HepG2 (cell line): ENCODE results near the gene ACSF3. TPM values are rescaled to one million over a fixed set of nuclear protein-coding genes. Genes with fewer than 3 reads are reported as not detected.
A peak's percentile ranks its signal among the peaks of the same experiment; 100 is the strongest.

ENCODE experiments used
- JUNB ChIP-seq: sonication (generic); formaldehyde crosslinking; IDR thresholded peaks from 2 replicates; pipeline ENCODE4 v1.8.0; 2022; ENCODE audit warnings: missing genetic modification reagents, mild to moderate bottlenecking, borderline replicate concordance
- NCOA2 ChIP-seq: sonication (generic); formaldehyde crosslinking; IDR thresholded peaks from 2 replicates; pipeline ENCODE4 v1.8.0; 2022; ENCODE audit warnings: inconsistent platforms
- NFE2L2 ChIP-seq: fragments of 150-350 bp; IDR thresholded peaks from 2 replicates; pipeline ENCODE4 v1.6.1; 2014; ENCODE audit warnings: low read length
- NFYB ChIP-seq: sonication (generic); formaldehyde crosslinking; IDR thresholded peaks from 2 replicates; pipeline ENCODE4 v1.4.0; 2020; ENCODE audit warnings: missing genetic modification reagents
- NRL ChIP-seq: sonication (generic); formaldehyde crosslinking; IDR thresholded peaks from 2 replicates; pipeline ENCODE4 v1.5.0; 2020; ENCODE audit warnings: missing genetic modification reagents, mild to moderate bottlenecking, moderate library complexity, borderline replicate concordance
- PLRG1 ChIP-seq: fragments of 450-650 bp; conservative IDR thresholded peaks from 2 replicates; pipeline ENCODE4 v1.6.1; 2016
- SMARCC2 ChIP-seq: fragments of 450-650 bp; IDR thresholded peaks from 2 replicates; pipeline ENCODE4 v1.6.1; 2017; ENCODE audit warnings: antibody characterized with exemption, mild to moderate bottlenecking
- SMYD3 ChIP-seq: sonication (generic); formaldehyde crosslinking; IDR thresholded peaks from 2 replicates; pipeline ENCODE4 v1.8.1; 2023; ENCODE audit warnings: mild to moderate bottlenecking, missing genetic modification reagents
- SOX5 ChIP-seq: IDR thresholded peaks from 2 replicates; pipeline ENCODE4 v1.6.1; 2016; ENCODE audit warnings: borderline replicate concordance
- ZBTB38 ChIP-seq: sonication (generic); formaldehyde crosslinking; IDR thresholded peaks from 2 replicates; pipeline ENCODE4 v1.5.1; 2020; ENCODE audit warnings: mild to moderate bottlenecking, missing genetic modification reagents
- ZNF12 ChIP-seq: sonication (generic); formaldehyde crosslinking; IDR thresholded peaks from 2 replicates; pipeline ENCODE4 v1.5.0; 2020; ENCODE audit warnings: missing genetic modification reagents
- ZNF569 ChIP-seq: sonication (generic); formaldehyde crosslinking; IDR thresholded peaks from 2 replicates; pipeline ENCODE4 v1.5.0; 2020; ENCODE audit warnings: mild to moderate bottlenecking, missing genetic modification reagents, moderate library complexity, borderline replicate concordance
- ZNF747 ChIP-seq: sonication (generic); formaldehyde crosslinking; IDR thresholded peaks from 2 replicates; pipeline ENCODE4 v1.8.1; 2023; ENCODE audit warnings: missing genetic modification reagents, mild to moderate bottlenecking, borderline replicate concordance
- polyA plus RNA-seq, 8 experiments: library from polyadenylated mRNA; depleted of rRNA in 3 of 8; stranded (reverse) in 7 of 8; unstranded in 1 of 8; fragments of >200 nt; fragmentation: Illumina TruSeq in 4 of 8; extraction: Trizol in 4 of 8; gene quantifications; 2 replicates each; pipeline versions ENCODE4 v1.2.1 to v1.2.3, GENCODE V29; 2011 to 2016; ENCODE audit warnings: low read depth in 4 of 8, missing spikeins in 1 of 8, mixed read lengths in 1 of 8; ENCODE audit not compliant: insufficient read depth in 1 of 8
- total RNA-seq, 5 experiments: library from RNA; depleted of rRNA; stranded (reverse); fragments of >200 nt; fragmentation: Illumina TruSeq; extraction: Trizol; gene quantifications; 2 replicates each; pipeline ENCODE4 v1.2.3, GENCODE V29; 2016; ENCODE audit warnings: low read depth in 1 of 5
- TF ChIP-seq, protein P1 (sequence below): sonication (generic); formaldehyde crosslinking; IDR thresholded peaks from 2 replicates; pipeline ENCODE4 v1.9.0; 2021; ENCODE audit warnings: missing genetic modification reagents, borderline replicate concordance
- TF ChIP-seq, protein P2 (sequence below), 2 experiments: sonication (generic) in 1 of 2; formaldehyde crosslinking in 1 of 2; IDR thresholded peaks; 2 replicates each; pipeline versions ENCODE4 v1.6.1 to v1.9.0; 2014 to 2022; ENCODE audit warnings: antibody characterized with exemption in 1 of 2, borderline replicate concordance in 1 of 2, inconsistent platforms in 1 of 2, low read depth in 1 of 2, missing genetic modification reagents in 1 of 2
- TF ChIP-seq, protein P3 (sequence below): sonication (generic); formaldehyde crosslinking; IDR thresholded peaks from 2 replicates; pipeline ENCODE4 v1.8.1; 2023; ENCODE audit warnings: mild to moderate bottlenecking, missing genetic modification reagents
- TF ChIP-seq, protein P4 (sequence below): sonication (generic); formaldehyde crosslinking; IDR thresholded peaks from 2 replicates; pipeline ENCODE4 v1.5.0; 2020; ENCODE audit warnings: missing genetic modification reagents

The ACSF3 gene
- total and polyA plus RNA-seq, 2 of the 13 experiments (the other 11 are each of a cell fraction or from before 2014, with no cell fraction given): 14.9 to 30.6 TPM

DNA sequence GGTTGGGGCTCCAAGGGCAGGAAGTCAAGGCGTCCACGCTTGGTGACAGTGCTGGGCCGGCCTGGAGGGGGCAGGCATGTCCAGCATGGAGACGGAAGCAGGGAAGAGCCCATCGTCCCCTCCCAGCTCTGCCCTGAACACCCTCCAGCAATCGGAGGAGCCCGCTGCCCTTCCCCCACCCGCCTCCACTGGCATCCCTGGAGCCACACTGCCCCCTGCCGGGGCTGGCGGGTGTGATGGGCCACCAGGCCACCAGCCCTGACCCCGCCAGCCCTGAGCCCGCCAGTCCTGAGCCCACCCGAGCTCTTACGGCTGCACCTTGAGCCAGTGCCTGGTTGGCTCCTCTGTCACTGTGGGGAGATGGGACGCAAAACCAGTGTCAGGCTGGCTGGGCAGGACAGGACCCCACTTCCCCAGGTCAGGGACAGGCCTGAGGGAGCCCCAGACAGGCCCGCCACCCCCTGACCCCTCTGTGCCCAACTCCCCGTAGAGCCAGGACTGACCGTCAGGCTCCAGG lies 73.8 kb downstream of the ACSF3 start (continued):
- TF ChIP-seq SOX5 (CRISPR knock-in tag) (peak; percentile 70), NRL (CRISPR knock-in tag) (peak; percentile 49; the same call in 1 of the 2 replicates), NCOA2 (CRISPR knock-in tag) (peak; percentile 48), SMYD3 (CRISPR knock-in tag) (no peak), ZNF747 (peak; percentile 78), NFYB (no peak), NFE2L2 (no peak), ZBTB38 (CRISPR knock-in tag) (peak; percentile 94), ZNF12 (CRISPR knock-in tag) (no peak), JUNB (CRISPR knock-in tag) (no peak), PLRG1 (no peak), SMARCC2 (no peak), ZNF569 (CRISPR knock-in tag) (no peak)
- TF ChIP-seq, protein P1, sequence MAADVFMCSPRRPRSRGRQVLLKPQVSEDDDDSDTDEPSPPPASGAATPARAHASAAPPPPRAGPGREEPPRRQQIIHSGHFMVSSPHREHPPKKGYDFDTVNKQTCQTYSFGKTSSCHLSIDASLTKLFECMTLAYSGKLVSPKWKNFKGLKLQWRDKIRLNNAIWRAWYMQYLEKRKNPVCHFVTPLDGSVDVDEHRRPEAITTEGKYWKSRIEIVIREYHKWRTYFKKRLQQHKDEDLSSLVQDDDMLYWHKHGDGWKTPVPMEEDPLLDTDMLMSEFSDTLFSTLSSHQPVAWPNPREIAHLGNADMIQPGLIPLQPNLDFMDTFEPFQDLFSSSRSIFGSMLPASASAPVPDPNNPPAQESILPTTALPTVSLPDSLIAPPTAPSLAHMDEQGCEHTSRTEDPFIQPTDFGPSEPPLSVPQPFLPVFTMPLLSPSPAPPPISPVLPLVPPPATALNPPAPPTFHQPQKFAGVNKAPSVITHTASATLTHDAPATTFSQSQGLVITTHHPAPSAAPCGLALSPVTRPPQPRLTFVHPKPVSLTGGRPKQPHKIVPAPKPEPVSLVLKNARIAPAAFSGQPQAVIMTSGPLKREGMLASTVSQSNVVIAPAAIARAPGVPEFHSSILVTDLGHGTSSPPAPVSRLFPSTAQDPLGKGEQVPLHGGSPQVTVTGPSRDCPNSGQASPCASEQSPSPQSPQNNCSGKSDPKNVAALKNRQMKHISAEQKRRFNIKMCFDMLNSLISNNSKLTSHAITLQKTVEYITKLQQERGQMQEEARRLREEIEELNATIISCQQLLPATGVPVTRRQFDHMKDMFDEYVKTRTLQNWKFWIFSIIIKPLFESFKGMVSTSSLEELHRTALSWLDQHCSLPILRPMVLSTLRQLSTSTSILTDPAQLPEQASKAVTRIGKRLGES (CRISPR knock-in tag): no peak
- TF ChIP-seq, protein P2, sequence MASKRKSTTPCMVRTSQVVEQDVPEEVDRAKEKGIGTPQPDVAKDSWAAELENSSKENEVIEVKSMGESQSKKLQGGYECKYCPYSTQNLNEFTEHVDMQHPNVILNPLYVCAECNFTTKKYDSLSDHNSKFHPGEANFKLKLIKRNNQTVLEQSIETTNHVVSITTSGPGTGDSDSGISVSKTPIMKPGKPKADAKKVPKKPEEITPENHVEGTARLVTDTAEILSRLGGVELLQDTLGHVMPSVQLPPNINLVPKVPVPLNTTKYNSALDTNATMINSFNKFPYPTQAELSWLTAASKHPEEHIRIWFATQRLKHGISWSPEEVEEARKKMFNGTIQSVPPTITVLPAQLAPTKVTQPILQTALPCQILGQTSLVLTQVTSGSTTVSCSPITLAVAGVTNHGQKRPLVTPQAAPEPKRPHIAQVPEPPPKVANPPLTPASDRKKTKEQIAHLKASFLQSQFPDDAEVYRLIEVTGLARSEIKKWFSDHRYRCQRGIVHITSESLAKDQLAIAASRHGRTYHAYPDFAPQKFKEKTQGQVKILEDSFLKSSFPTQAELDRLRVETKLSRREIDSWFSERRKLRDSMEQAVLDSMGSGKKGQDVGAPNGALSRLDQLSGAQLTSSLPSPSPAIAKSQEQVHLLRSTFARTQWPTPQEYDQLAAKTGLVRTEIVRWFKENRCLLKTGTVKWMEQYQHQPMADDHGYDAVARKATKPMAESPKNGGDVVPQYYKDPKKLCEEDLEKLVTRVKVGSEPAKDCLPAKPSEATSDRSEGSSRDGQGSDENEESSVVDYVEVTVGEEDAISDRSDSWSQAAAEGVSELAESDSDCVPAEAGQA (IDR thresholded peaks at IDR 0.05; ENCODE audit: low read depth): 0 out of 2 replicates have a peak, but pooled peaks have one; percentile 35
- TF ChIP-seq, protein P2 (CRISPR knock-in tag; IDR thresholded peaks at IDR 0.05; ENCODE audit: borderline replicate concordance): no peak
- TF ChIP-seq, protein P3, sequence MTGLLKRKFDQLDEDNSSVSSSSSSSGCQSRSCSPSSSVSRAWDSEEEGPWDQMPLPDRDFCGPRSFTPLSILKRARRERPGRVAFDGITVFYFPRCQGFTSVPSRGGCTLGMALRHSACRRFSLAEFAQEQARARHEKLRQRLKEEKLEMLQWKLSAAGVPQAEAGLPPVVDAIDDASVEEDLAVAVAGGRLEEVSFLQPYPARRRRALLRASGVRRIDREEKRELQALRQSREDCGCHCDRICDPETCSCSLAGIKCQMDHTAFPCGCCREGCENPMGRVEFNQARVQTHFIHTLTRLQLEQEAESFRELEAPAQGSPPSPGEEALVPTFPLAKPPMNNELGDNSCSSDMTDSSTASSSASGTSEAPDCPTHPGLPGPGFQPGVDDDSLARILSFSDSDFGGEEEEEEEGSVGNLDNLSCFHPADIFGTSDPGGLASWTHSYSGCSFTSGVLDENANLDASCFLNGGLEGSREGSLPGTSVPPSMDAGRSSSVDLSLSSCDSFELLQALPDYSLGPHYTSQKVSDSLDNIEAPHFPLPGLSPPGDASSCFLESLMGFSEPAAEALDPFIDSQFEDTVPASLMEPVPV (CRISPR knock-in tag): peak; percentile 91; the same call in 1 of the 2 replicates
- TF ChIP-seq, protein P4, sequence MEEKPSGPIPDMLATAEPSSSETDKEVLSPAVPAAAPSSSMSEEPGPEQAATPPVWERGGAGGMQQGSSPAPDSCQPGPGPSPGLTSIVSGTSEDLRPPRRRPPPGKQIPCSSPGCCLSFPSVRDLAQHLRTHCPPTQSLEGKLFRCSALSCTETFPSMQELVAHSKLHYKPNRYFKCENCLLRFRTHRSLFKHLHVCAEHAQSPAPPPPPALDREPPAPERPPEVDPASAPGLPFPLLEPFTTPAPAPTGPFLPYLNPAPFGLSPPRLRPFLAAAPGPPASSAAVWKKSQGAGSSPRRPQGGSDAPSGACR (CRISPR knock-in tag): peak; percentile 69; the same call in 1 of the 2 replicates
